HCT116 (cell line): ENCODE data around the gene CCDC158. TPM values are rescaled to one million over a fixed set of nuclear protein-coding genes. Genes with fewer than 3 reads are reported as not detected.

Experiments used
- ATAC-seq: fragments of 200-7000 bp; cut with Tn5 transposase; 2 replicates; pipeline ENCODE4 v1.9.1; 2020; ENCODE audit warnings: mild to moderate bottlenecking, moderate library complexity
- BruUV-seq: library from RNA; stranded (reverse); fragments of 400-500 nt; replicated peaks from 2 replicates; lab custom pipeline; 2021; lab: Mats Ljungman, UMichigan
- CTCF ChIA-PET: fragments of 300-600 bp; sonication (Branson Sonifier 250); formaldehyde crosslinking; loops from one replicate; lab custom pipeline; 2021; ENCODE audit warnings: antibody characterized with exemption; lab: Charles Lee
- POLR2A ChIA-PET: fragments of 300-600, 350-600 bp; sonication (Branson Sonifier 250); formaldehyde crosslinking; loops from one replicate; lab custom pipeline; 2021; ENCODE audit warnings: antibody characterized with exemption; lab: Charles Lee
- RAD21 ChIA-PET, 2 experiments: fragments of 300-600 bp; sonication (Branson Sonifier 250); formaldehyde crosslinking; loops; one replicate each; lab custom pipeline; 2023; ENCODE audit warnings: low total read pairs in 2 of 2; ENCODE audit not compliant: uncharacterized antibody in 2 of 2, unreplicated experiment in 2 of 2, low non-redundant PET in 1 of 2; lab: Charles Lee
- DNase-seq: peaks from one replicate; pipeline ENCODE4 v3.0.0-alpha.2; 2010; ENCODE audit warnings: low read depth, low spot score
- H2AFZ ChIP-seq: fragments of 200-600 bp; shearing (Covaris generic), sonication (generic); 2 replicates; pipeline ENCODE4 v1.6.1; 2017; ENCODE audit warnings: low read depth, mixed run types, mixed read lengths, antibody characterized with exemption, low read length; ENCODE audit not compliant: poor library complexity, severe bottlenecking
- H3K27ac ChIP-seq: 2 replicates; pipeline ENCODE4 v1.5.1; 2012; ENCODE audit warnings: low read depth, low read length
- H3K27me3 ChIP-seq: fragments of 200-600 bp; sonication (generic); 2 replicates; pipeline ENCODE4 v1.6.1; 2016; ENCODE audit warnings: mixed run types, low read length, mixed read lengths; ENCODE audit not compliant: insufficient read depth
- H3K36me3 ChIP-seq, 2 experiments: fragments of 200-500 bp in 1 of 2; fragments of 200-600 bp in 1 of 2; sonication (Bioruptor generic) in 1 of 2; sonication (generic) in 1 of 2; 2 replicates each; pipeline versions ENCODE4 v1.5.1 to v1.6.1; 2014 to 2016; ENCODE audit warnings: low read length in 2 of 2, inconsistent platforms in 1 of 2, mixed read lengths in 1 of 2, mixed run types in 1 of 2; ENCODE audit not compliant: insufficient read depth in 2 of 2, control insufficient read depth in 1 of 2
- H3K4me1 ChIP-seq, 2 experiments: fragments of 200-600 bp in 1 of 2; sonication (generic) in 1 of 2; 2 replicates each; pipeline versions ENCODE4 v1.5.1 to v1.6.1; 2012 to 2017; ENCODE audit warnings: low read length in 2 of 2, inconsistent platforms in 1 of 2, mild to moderate bottlenecking in 1 of 2, mixed read lengths in 1 of 2, mixed run types in 1 of 2, moderate library complexity in 1 of 2; ENCODE audit not compliant: insufficient read depth in 2 of 2, control insufficient read depth in 1 of 2
- H3K4me2 ChIP-seq: fragments of 200-600 bp; sonication (generic); 2 replicates; pipeline ENCODE4 v1.6.1; 2017; ENCODE audit warnings: mixed run types, low read length, mixed read lengths
- H3K4me3 ChIP-seq, 2 experiments: fragments of 200-600 bp in 1 of 2; sonication (generic) in 1 of 2; replicated peaks in 1 of 2; 2 replicates each; pipeline ENCODE4 v1.5.1; 2011 to 2016; ENCODE audit warnings: low read length in 2 of 2, control low read depth in 1 of 2, low read depth in 1 of 2, mild to moderate bottlenecking in 1 of 2, mixed read lengths in 1 of 2, mixed run types in 1 of 2
- H3K79me2 ChIP-seq: fragments of 200-600 bp; sonication (generic); 2 replicates; pipeline ENCODE4 v1.6.1; 2017; ENCODE audit warnings: mild to moderate bottlenecking, mixed run types, low read length, moderate library complexity, mixed read lengths; ENCODE audit not compliant: insufficient read depth
- H3K9ac ChIP-seq: fragments of 200-600 bp; sonication (generic); 2 replicates; pipeline ENCODE4 v1.6.1; 2016; ENCODE audit warnings: low read length, mixed read lengths
- H3K9me2 ChIP-seq: fragments of 200-600 bp; sonication (generic), shearing (Covaris generic); 2 replicates; pipeline ENCODE4 v1.6.1; 2017; ENCODE audit warnings: mixed run types, mild to moderate bottlenecking, moderate library complexity; ENCODE audit not compliant: insufficient read depth
- H3K9me3 ChIP-seq, 2 experiments: fragments of 200-500 bp in 1 of 2; fragments of 200-600 bp in 1 of 2; sonication (Bioruptor generic) in 1 of 2; sonication (generic) in 1 of 2; 2 replicates each; pipeline ENCODE4 v1.6.1; 2014 to 2017; ENCODE audit warnings: low read length in 2 of 2, mixed read lengths in 2 of 2, inconsistent platforms in 1 of 2, low read depth in 1 of 2, mild to moderate bottlenecking in 1 of 2, mixed run types in 1 of 2, moderate library complexity in 1 of 2; ENCODE audit not compliant: control insufficient read depth in 1 of 2, insufficient read depth in 1 of 2
- H4K20me1 ChIP-seq: fragments of 200-600 bp; sonication (generic), shearing (Covaris generic); 2 replicates; pipeline ENCODE4 v1.6.1; 2017; ENCODE audit warnings: mixed run types, mild to moderate bottlenecking, moderate library complexity; ENCODE audit not compliant: insufficient read depth
- EZH2 ChIP-seq: fragments of 200-600 bp; sonication (generic); IDR thresholded peaks from 2 replicates; pipeline ENCODE4 v1.6.1; 2017; ENCODE audit warnings: antibody characterized with exemption, mixed run types
- FOSL1 ChIP-seq: IDR thresholded peaks from 2 replicates; pipeline ENCODE4 v1.6.1; 2012; ENCODE audit warnings: low read depth
- POLR2A ChIP-seq: IDR thresholded peaks from 2 replicates; pipeline ENCODE4 v1.7.0; 2011; ENCODE audit warnings: borderline replicate concordance; ENCODE audit not compliant: insufficient read depth, insufficient read length; ENCODE audit errors: extremely low read depth
- SIN3A ChIP-seq: IDR thresholded peaks from 2 replicates; pipeline ENCODE4 v1.6.1; 2012; ENCODE audit warnings: low read depth
- SRF ChIP-seq: IDR thresholded peaks from 2 replicates; pipeline ENCODE4 v1.6.1; 2012; ENCODE audit warnings: low read depth
- TCF7L2 ChIP-seq: IDR thresholded peaks from 2 replicates; pipeline ENCODE4 v1.7.0; 2011; ENCODE audit warnings: borderline replicate concordance, inconsistent platforms; ENCODE audit not compliant: insufficient read depth, insufficient read length; ENCODE audit errors: extremely low read depth
- ZFX ChIP-seq: fragments of 450-650 bp; IDR thresholded peaks from 2 replicates; pipeline ENCODE4 v1.6.1; 2017
- ZNF274 ChIP-seq: fragments of 200-500 bp; sonication (Bioruptor generic); IDR thresholded peaks from 2 replicates; pipeline ENCODE4 v1.6.1; 2014; ENCODE audit warnings: mild to moderate bottlenecking, low read depth, low read length, inconsistent platforms
- intact Hi-C: fragments of 100-400 bp; cut with micrococcal nuclease; formaldehyde crosslinking; loops from 2 replicates; pipeline ENCODE4 v1.10.0; 2022
- total RNA-seq: library from RNA; stranded (reverse); gene quantifications from one replicate; pipeline ENCODE4 v1.2.1, GENCODE V29; 2021; ENCODE audit not compliant: unreplicated experiment
- TF ChIP-seq, protein P1 (sequence below), 3 experiments: fragments of 200-600 bp in 1 of 3; sonication (generic) in 1 of 3; IDR thresholded peaks in 2 of 3; conservative IDR thresholded peaks in 1 of 3; 2 replicates each; pipeline ENCODE4 v1.5.1; 2012 to 2017; ENCODE audit warnings: low read depth in 2 of 3, low read length in 2 of 3, antibody characterized with exemption in 1 of 3, borderline replicate concordance in 1 of 3, control low read depth in 1 of 3, mild to moderate bottlenecking in 1 of 3, mixed read lengths in 1 of 3, mixed run types in 1 of 3, moderate library complexity in 1 of 3; ENCODE audit not compliant: insufficient read depth in 1 of 3
- TF ChIP-seq, protein P2 (sequence below): IDR thresholded peaks from 2 replicates; pipeline ENCODE4 v1.6.1; 2012
- TF ChIP-seq, protein P3 (sequence below): IDR thresholded peaks from 2 replicates; pipeline ENCODE4 v1.6.1; 2011; ENCODE audit warnings: mild to moderate bottlenecking, low read length, moderate library complexity; ENCODE audit not compliant: insufficient replicate concordance; ENCODE audit errors: extremely low read depth

Gene CCDC158
- total RNA-seq, 1 experiment from 2014 or later: not detected

DNA sequence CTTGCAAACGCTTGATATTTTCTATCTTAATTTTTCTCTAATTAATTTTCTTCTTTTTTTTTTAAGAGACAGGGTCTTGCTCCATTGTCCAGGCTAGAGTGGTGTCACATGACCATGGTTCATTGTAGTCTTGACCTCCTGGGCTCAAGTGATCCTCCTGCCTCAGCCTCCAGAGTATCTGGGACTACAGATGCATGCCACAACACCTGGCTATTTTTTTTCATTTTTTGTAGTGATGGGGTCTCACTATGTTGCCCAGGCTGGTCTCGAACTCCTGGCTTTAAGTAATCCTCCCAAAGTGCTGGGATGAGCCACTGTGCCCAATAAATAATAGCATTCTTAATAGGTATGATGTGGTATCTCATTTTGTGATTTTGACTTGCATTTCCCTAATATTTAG, 32.3 kb upstream of the CCDC158 start:
- no peak overlapping the region for H3K9ac ChIP-seq
- TF ChIP-seq, protein P1, sequence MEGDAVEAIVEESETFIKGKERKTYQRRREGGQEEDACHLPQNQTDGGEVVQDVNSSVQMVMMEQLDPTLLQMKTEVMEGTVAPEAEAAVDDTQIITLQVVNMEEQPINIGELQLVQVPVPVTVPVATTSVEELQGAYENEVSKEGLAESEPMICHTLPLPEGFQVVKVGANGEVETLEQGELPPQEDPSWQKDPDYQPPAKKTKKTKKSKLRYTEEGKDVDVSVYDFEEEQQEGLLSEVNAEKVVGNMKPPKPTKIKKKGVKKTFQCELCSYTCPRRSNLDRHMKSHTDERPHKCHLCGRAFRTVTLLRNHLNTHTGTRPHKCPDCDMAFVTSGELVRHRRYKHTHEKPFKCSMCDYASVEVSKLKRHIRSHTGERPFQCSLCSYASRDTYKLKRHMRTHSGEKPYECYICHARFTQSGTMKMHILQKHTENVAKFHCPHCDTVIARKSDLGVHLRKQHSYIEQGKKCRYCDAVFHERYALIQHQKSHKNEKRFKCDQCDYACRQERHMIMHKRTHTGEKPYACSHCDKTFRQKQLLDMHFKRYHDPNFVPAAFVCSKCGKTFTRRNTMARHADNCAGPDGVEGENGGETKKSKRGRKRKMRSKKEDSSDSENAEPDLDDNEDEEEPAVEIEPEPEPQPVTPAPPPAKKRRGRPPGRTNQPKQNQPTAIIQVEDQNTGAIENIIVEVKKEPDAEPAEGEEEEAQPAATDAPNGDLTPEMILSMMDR (IDR thresholded peaks at IDR 0.05 in 2 of 3, conservative IDR thresholded peaks at IDR 0.05 in 1 of 3; ENCODE audit: borderline replicate concordance in 1 of 3, insufficient read depth in 1 of 3, low read depth in 2 of 3, low read length in 2 of 3): no peak
- TF ChIP-seq SRF: no peak
- no peak for TF ChIP-seq ZFX
- TF ChIP-seq TCF7L2: no peak
- no peak for TF ChIP-seq EZH2
- TF ChIP-seq SIN3A: no peak
- no peak for TF ChIP-seq FOSL1
- TF ChIP-seq, protein P2, sequence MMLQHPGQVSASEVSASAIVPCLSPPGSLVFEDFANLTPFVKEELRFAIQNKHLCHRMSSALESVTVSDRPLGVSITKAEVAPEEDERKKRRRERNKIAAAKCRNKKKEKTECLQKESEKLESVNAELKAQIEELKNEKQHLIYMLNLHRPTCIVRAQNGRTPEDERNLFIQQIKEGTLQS: no peak
- TF ChIP-seq ZNF274: no peak
- no peak for TF ChIP-seq POLR2A
- TF ChIP-seq, protein P3, sequence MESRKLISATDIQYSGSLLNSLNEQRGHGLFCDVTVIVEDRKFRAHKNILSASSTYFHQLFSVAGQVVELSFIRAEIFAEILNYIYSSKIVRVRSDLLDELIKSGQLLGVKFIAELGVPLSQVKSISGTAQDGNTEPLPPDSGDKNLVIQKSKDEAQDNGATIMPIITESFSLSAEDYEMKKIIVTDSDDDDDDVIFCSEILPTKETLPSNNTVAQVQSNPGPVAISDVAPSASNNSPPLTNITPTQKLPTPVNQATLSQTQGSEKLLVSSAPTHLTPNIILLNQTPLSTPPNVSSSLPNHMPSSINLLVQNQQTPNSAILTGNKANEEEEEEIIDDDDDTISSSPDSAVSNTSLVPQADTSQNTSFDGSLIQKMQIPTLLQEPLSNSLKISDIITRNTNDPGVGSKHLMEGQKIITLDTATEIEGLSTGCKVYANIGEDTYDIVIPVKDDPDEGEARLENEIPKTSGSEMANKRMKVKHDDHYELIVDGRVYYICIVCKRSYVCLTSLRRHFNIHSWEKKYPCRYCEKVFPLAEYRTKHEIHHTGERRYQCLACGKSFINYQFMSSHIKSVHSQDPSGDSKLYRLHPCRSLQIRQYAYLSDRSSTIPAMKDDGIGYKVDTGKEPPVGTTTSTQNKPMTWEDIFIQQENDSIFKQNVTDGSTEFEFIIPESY: no peak
- TF ChIP-seq, all 23 proteins: peak for 0
- H3K4me3 ChIP-seq: no peak overlapping the region
- H3K9me2 ChIP-seq: no peaks in the 10 kb centered on the region
- H3K36me3 ChIP-seq: no peaks in the 10 kb centered on the region
- H2AFZ ChIP-seq: no peak overlapping the region
- H3K79me2 ChIP-seq: no peaks in the 10 kb centered on the region
- POLR2A ChIA-PET: no interaction called here
- intact Hi-C loops: no loop called here
- peaks cover 6 to 13% of the 10 kb centered on the region in 2 experiments for H3K4me1 ChIP-seq
- H4K20me1 ChIP-seq: no peaks in the 10 kb centered on the region
- CTCF ChIA-PET: no interaction called here
- no TSS peak for BruUV-seq
- no peak overlapping the region for H3K27ac ChIP-seq
- H3K27me3 ChIP-seq: no peaks in the 10 kb centered on the region
- DNase-seq (no peak), ATAC-seq (no peak)
- RAD21 ChIA-PET: no interaction called here
- no peaks in the 10 kb centered on the region for H3K9me3 ChIP-seq
- H3K4me2 ChIP-seq: no peak overlapping the region
